Right lung (tissue), 5 donors: ENCODE results near the gene NDFIP2. TPM values are rescaled to one million over a fixed set of nuclear protein-coding genes. Genes with fewer than 3 reads are reported as not detected.

ENCODE experiments used
- DNase-seq, 2 donors: peaks; one replicate each; pipeline ENCODE4 v3.0.0-alpha.2; 2013
- polyA plus RNA-seq, 5 donors: library from polyadenylated mRNA; unstranded; fragments of 120-200 nt; gene quantifications; one replicate each; pipeline versions ENCODE4 v1.2.1 to v1.2.3, GENCODE V29; 2013; ENCODE audit warnings: inconsistent platforms in 1 of 5, low replicate concordance in 1 of 5; ENCODE audit not compliant: insufficient read length in 5 of 5, insufficient read depth in 1 of 5

NDFIP2 gene
- polyA plus RNA-seq, 5 donors, result 30.2 to 40.4 (median 37.4) TPM

DNA sequence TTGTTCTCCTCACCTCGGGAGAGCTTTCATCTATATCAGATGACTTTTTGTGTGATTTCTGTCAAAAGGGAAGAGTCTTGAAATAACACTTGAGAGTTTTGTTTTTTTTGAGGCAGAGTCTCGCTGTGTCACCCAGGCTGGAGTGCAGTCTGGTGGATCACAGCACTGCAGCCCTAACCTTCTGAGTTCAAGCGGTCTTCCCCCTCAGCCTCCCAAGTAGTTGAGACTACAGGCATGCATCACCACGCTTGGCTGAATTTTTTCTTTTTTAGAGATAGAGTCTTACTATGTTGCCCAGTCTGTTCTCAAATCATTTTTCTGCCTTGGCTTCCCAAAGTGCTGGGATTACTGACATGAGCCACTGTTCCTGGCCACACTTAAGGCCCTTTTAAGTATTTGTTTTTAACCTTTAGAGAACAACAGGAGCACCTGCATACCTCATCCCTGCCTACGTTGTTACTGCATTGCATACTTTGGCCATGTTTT, 11.4 kb downstream of the NDFIP2 start:
- no peak for DNase-seq

GRCh38 chr13:79492918-79493594, 12.1 kb downstream of the NDFIP2 start:
- DNase-seq, result no peak

GRCh38 chr13:79496188-79496587, 15.2 kb downstream of the NDFIP2 start:
- no peak for DNase-seq

DNA sequence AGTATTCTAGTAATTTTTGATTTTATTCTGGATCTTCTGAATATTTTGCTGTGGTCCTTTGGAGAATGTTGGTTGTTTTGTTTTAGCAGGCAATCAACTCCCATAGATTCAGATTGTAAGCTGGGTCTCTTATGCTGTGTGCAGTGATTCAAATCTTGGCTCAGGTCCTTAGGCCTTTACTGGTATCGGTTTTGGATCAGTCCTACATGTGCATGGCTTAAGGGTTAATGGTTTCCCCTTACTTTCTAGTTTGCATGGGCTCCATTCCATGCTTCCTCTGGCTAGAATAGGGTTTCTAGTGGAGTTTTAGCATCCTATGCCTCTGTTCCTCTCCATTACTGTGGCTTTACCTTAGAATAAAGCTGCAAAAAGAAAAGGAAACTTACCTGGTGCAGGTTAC, 16.1 kb downstream of the NDFIP2 start:
- DNase-seq, result no peak

DNA sequence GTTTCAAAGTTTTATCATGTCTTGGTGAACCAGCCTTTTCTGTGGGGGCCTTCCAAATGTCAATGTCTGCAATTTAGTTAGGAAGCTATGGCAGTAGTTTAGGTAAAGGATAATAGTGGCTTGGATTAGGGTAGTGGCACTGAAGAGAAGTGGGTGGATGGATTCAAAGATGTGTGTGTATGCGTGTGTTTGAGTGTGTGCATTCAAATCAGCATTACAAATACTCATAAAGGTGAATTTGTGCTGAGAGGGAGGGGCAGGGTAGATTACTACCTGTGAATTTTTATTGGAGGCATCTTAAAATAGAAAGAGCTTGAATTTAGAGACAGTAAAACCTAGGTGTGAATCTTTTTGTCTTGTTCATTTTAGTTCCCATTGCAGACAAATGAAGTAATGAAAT, 16.9 kb downstream of the NDFIP2 start:
- DNase-seq, result no peak

GRCh38 chr13:79500829-79501228, 19.9 kb downstream of the NDFIP2 start:
- no peak for DNase-seq

GRCh38 chr13:79501538-79502232, 20.7 kb downstream of the NDFIP2 start:
- no peak for DNase-seq

DNA sequence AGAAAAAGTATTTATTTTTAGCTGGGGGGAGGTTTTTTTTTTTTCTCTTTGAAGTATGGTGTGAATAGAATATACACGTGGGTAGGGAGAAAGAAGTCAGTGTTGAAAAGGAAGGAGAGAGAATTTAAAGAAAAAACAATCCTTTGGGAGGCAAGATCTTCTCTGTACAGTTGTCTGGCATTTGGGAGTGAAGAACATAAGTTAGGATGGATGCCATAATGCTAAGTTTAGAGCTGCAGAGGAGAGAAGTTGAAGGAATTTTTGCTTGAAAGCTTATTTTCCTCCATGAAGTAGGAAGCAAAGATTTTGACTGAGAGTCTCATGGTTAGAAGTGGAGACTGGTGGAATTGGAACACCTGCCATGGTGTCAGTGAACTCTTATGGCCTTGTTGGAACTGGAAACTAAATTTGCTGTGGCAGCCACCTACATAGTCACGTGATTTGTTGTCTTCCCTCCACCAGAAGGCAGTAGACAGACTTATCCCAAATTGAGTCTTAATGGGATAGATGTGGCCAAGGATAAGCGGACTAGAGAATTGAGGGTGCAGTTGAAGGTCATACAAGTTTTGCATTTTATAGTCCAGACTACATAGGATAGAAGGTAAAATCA, 22.0 kb downstream of the NDFIP2 start:
- DNase-seq, result no peak

GRCh38 chr13:79503473-79504017, 22.6 kb downstream of the NDFIP2 start:
- DNase-seq, result no peak

GRCh38 chr13:79508224-79508961, 27.4 kb downstream of the NDFIP2 start:
- no peak for DNase-seq

GRCh38 chr13:79511611-79512010, 30.7 kb downstream of the NDFIP2 start:
- DNase-seq, result no peak

DNA sequence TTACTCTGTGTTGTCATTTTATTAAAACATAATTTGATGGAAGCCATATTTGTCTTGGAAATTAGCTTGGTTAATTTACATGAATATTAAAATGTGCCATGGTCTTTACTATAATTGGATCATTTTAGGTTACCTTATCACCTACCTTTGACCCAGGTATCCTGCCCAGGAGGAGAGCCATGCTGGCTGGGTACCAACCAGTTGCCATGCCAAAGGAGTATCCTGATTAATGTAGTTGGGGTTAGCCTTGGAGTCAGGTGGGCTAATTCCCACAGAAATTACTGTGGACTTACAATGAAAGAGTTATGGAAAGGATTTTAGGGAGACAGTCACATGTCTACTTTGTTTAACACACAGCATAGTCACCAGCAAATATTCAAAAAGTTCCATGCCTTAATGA, 32.0 kb downstream of the NDFIP2 start:
- no peak for DNase-seq

- DNase-seq, result no peak
These were observed 35.6 kb downstream of the NDFIP2 start for GRCh38 chr13:79516595-79516994.

- no peak for DNase-seq
These were observed 38.3 kb downstream of the NDFIP2 start for GRCh38 chr13:79519255-79519654.

- DNase-seq, result no peak
These were observed 41.6 kb downstream of the NDFIP2 start for GRCh38 chr13:79522583-79522982.

DNA sequence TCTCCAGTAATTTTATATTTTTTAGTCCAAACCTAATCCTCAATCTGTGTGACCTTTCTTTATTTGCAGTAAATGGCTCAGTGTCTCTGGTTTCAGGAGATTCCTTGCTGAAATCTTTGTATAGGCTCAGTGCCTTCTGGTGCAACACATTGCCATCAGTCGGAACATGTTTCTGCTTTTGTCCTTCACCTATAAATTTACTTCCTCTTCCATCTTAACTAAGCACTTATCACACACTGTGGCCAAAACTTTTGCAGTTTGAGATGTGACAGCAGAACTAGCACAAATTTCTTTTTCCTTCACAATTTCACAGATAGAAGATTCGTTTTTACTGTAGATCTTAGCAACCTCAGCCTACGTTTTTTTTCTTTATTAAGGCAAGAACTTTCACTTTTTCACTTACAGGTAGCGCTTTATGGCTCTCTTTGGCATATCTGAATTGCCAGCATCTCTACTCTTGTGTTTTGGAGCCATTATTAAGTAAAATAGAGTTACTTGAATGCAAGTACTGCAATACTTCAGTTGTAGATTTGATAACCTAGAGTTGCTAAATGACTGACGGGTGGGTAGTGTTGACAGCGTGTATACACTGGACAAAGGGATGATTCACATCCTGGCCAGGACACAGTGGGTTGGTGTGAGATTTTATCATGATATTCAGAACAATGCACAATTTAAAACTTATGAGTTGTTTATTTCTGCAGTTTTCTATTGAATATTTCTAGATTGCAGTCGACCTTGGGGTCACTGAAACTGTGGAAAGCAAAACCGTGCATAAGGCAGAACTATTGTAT, 44.3 kb downstream of the NDFIP2 start:
- DNase-seq, result no peak

- no peak for DNase-seq
These were observed 46.7 kb downstream of the NDFIP2 start for GRCh38 chr13:79527698-79528097.

DNA sequence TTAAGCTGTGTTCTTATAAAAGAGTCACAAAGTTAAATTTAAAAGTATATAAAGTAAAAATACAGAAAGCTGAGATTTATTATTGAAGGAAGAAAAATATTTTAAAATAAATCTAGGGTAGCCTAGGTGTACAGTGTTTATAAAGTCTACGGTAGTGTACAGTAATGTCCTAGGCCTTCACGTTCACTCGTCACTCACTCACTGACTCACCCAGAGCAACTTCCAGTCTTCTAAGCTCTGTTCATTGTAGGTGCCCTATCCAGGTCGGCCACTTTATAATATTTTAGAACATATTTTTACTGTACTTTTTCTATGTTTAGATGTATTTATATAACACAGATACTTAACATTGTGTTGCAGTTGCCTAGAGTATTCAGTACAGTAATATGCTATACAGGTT, 47.4 kb downstream of the NDFIP2 start:
- DNase-seq, result no peak

DNA sequence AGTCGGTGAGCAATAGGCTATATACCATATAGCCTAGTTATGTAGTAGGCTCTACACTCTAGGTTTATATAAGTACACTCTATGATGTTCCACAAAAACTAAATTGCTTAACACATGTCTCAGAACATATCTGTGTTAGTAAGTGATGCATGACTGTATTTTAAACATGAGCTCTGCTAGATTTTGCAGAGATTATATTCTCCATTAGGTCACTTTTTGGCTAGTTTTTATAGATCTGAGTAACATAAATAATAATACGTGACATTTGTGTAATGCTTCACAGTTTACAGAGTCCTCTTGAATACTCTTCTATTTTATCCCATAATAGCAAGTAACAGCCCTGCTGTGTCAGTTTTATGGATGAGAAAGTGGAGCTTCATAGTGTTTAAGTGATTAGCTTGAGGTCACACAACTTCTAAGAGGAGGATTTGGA, 47.8 kb downstream of the NDFIP2 start:
- no peak for DNase-seq

- no peak for DNase-seq
These were observed 48.9 kb downstream of the NDFIP2 start for GRCh38 chr13:79529817-79530216.

GRCh38 chr13:79530270-79530669, 49.3 kb downstream of the NDFIP2 start:
- no peak for DNase-seq
